IMR-90 (cell line): Measurements from ENCODE around the gene TDRD7. TPM values are rescaled to one million over a fixed set of nuclear protein-coding genes. Genes with fewer than 3 reads are reported as not detected.

Source experiments
- ATAC-seq: fragments of 200-7000 bp; cut with Tn5 transposase; 2 replicates; pipeline ENCODE4 v1.9.1; 2020; ENCODE audit warnings: low read depth, mild to moderate bottlenecking, moderate library complexity
- BruUV-seq: library from RNA; stranded (reverse); fragments of 400-500 nt; replicated peaks from 2 replicates; lab custom pipeline; 2021; lab: Mats Ljungman, UMichigan
- CTCF ChIA-PET: fragments of 300-600 bp; formaldehyde crosslinking; extraction: SDS; loops from one replicate; lab custom pipeline; 2021; ENCODE audit warnings: antibody characterized with exemption; lab: Yijun Ruan, JAX
- POLR2A ChIA-PET: fragments of 300-600 bp; sonication (Branson Sonifier 250); formaldehyde crosslinking; loops from one replicate; lab custom pipeline; 2022; ENCODE audit warnings: antibody characterized with exemption; ENCODE audit not compliant: unreplicated experiment; lab: Charles Lee
- DNase-seq: peaks from one replicate; pipeline ENCODE4 v3.0.0; 2013
- H2AFZ ChIP-seq: replicated peaks from 2 replicates; pipeline ENCODE3; 2013; ENCODE audit warnings: low read length, mild to moderate bottlenecking; ENCODE audit not compliant: poor library complexity
- H2AK5ac ChIP-seq: 2 replicates; pipeline ENCODE4 v1.6.1; 2013; ENCODE audit warnings: low read depth, low read length, inconsistent platforms
- H2AK9ac ChIP-seq: replicated peaks from 2 replicates; pipeline ENCODE3; 2013; ENCODE audit warnings: mild to moderate bottlenecking, low read depth, low read length, moderate library complexity; ENCODE audit not compliant: poor library complexity
- H2BK120ac ChIP-seq: 2 replicates; pipeline ENCODE4 v1.6.1; 2013; ENCODE audit warnings: low read depth, low read length, inconsistent platforms
- H2BK15ac ChIP-seq: 3 replicates; pipeline ENCODE4 v1.6.1; 2013; ENCODE audit warnings: low read depth, low read length, inconsistent platforms
- H2BK20ac ChIP-seq: 2 replicates; pipeline ENCODE4 v1.6.1; 2013; ENCODE audit warnings: low read depth, mild to moderate bottlenecking, inconsistent platforms, low read length, moderate library complexity
- H2BK5ac ChIP-seq: 2 replicates; pipeline ENCODE4 v1.6.1; 2013; ENCODE audit warnings: mild to moderate bottlenecking, low read depth, low read length, inconsistent platforms; ENCODE audit not compliant: poor library complexity, severe bottlenecking
- H3K14ac ChIP-seq: replicated peaks from 2 replicates; pipeline ENCODE4 v1.6.1; 2013; ENCODE audit warnings: low read depth, low read length, inconsistent platforms
- H3K18ac ChIP-seq: 2 replicates; pipeline ENCODE4 v1.6.1; 2013; ENCODE audit warnings: low read depth, low read length, control low read depth
- H3K23ac ChIP-seq: 2 replicates; pipeline ENCODE4 v1.6.1; 2013; ENCODE audit warnings: low read depth, low read length, inconsistent platforms
- H3K27ac ChIP-seq: 2 replicates; pipeline ENCODE4 v1.5.1; 2013; ENCODE audit warnings: mild to moderate bottlenecking, control low read depth, low read length; ENCODE audit not compliant: insufficient read depth
- H3K27me3 ChIP-seq: 2 replicates; pipeline ENCODE4 v1.6.1; 2013; ENCODE audit warnings: low read length; ENCODE audit not compliant: control insufficient read depth, insufficient read depth
- H3K36me3 ChIP-seq: 2 replicates; pipeline ENCODE4 v1.6.1; 2013; ENCODE audit warnings: low read length, mixed read lengths; ENCODE audit not compliant: control insufficient read depth, insufficient read depth
- H3K4ac ChIP-seq: 2 replicates; pipeline ENCODE4 v1.6.1; 2013; ENCODE audit warnings: low read depth, low read length, inconsistent platforms
- H3K4me1 ChIP-seq: 2 replicates; pipeline ENCODE4 v1.6.1; 2013; ENCODE audit warnings: low read length, mixed read lengths; ENCODE audit not compliant: control insufficient read depth, insufficient read depth
- H3K4me2 ChIP-seq: 2 replicates; pipeline ENCODE4 v1.6.1; 2013; ENCODE audit warnings: low read depth, mild to moderate bottlenecking, control low read depth, low read length, moderate library complexity
- H3K4me3 ChIP-seq: 2 replicates; pipeline ENCODE4 v1.5.1; 2013; ENCODE audit warnings: low read depth, mild to moderate bottlenecking, control low read depth, low read length, moderate library complexity; ENCODE audit not compliant: insufficient read depth
- H3K56ac ChIP-seq: 2 replicates; pipeline ENCODE4 v1.6.1; 2013; ENCODE audit warnings: low read length, inconsistent platforms; ENCODE audit not compliant: insufficient read depth; ENCODE audit errors: extremely low read depth
- H3K79me1 ChIP-seq, 2 experiments: 2 replicates each; pipeline ENCODE4 v1.6.1; 2013; ENCODE audit warnings: low read length in 2 of 2, inconsistent platforms in 1 of 2, low read depth in 1 of 2
- H3K9ac ChIP-seq: 2 replicates; pipeline ENCODE4 v1.6.1; 2013; ENCODE audit warnings: low read depth, low read length, control low read depth
- H3K9me1 ChIP-seq: 2 replicates; pipeline ENCODE4 v1.6.1; 2013; ENCODE audit warnings: low read length, inconsistent platforms; ENCODE audit not compliant: insufficient read depth
- H3K9me3 ChIP-seq: 2 replicates; pipeline ENCODE4 v1.6.1; 2013; ENCODE audit warnings: low read length; ENCODE audit not compliant: control insufficient read depth, insufficient read depth
- H4K20me1 ChIP-seq: 2 replicates; pipeline ENCODE4 v1.6.1; 2013; ENCODE audit warnings: low read length, inconsistent platforms; ENCODE audit not compliant: insufficient read depth
- H4K5ac ChIP-seq: 2 replicates; pipeline ENCODE4 v1.6.1; 2013; ENCODE audit warnings: mild to moderate bottlenecking, low read depth, low read length, control low read depth
- H4K8ac ChIP-seq, 2 experiments: 2 replicates each; pipeline ENCODE4 v1.6.1; 2013; ENCODE audit warnings: low read depth in 2 of 2, low read length in 2 of 2, control low read depth in 1 of 2, inconsistent platforms in 1 of 2
- H4K91ac ChIP-seq: 2 replicates; pipeline ENCODE4 v1.6.1; 2013; ENCODE audit warnings: low read depth, low read length, inconsistent platforms; ENCODE audit not compliant: insufficient read depth
- MAZ ChIP-seq: IDR thresholded peaks from 2 replicates; pipeline ENCODE4 v1.6.1; 2012; ENCODE audit warnings: low read depth, mild to moderate bottlenecking, low read length, improper control_type of control experiment, moderate library complexity, borderline replicate concordance
- NFE2L2 ChIP-seq: fragments of 150-350 bp; IDR thresholded peaks from 2 replicates; pipeline ENCODE4 v1.6.1; 2016; ENCODE audit warnings: low read depth, mild to moderate bottlenecking, low read length
- SMC3 ChIP-seq: fragments of 150-350 bp; IDR thresholded peaks from 2 replicates; pipeline ENCODE4 v1.6.1; 2016; ENCODE audit warnings: low read depth, mild to moderate bottlenecking, antibody characterized with exemption, low read length, moderate library complexity
- WGBS, 2 experiments: methylation state at CpG; one replicate each; pipeline versions ENCODE4 v1.1.5 to v1.1.7; 2013; ENCODE audit warnings: missing lambda C conversion rate in 2 of 2; ENCODE audit not compliant: insufficient read length in 1 of 2; ENCODE audit errors: extremely low coverage in 2 of 2; 5-methylcytosine and 5-hydroxymethylcytosine counted together
- dilution Hi-C: fragments of 300-500 bp; cut with HindIII; formaldehyde crosslinking; loops from one replicate; pipeline ENCODE4 v1.14.3; 2018; ENCODE audit warnings: low sequenced_read_pairs; ENCODE audit not compliant: unreplicated experiment
- in situ Hi-C: fragments of 300-500 bp; cut with MboI; formaldehyde crosslinking; loops from 3 replicates; pipeline ENCODE4 v1.14.3; 2019; ENCODE audit warnings: low sequenced_read_pairs, inconsistent platforms, mixed read lengths
- intact Hi-C: fragments of 100-400 bp; cut with micrococcal nuclease; formaldehyde crosslinking; loops from 2 replicates; pipeline ENCODE4 v1.10.0; 2022
- polyA plus RNA-seq, 3 experiments: library from polyadenylated mRNA; depleted of rRNA; stranded (reverse); fragments of >200 nt; gene quantifications; 2 replicates each; pipeline ENCODE4 v1.2.3, GENCODE V29; 2012; ENCODE audit warnings: low replicate concordance in 1 of 3
- total RNA-seq: library from RNA; depleted of rRNA; stranded (reverse); fragments of >200 nt; gene quantifications from 2 replicates; pipeline ENCODE4 v1.2.3, GENCODE V29; 2012

The TDRD7 gene
- total and polyA plus RNA-seq, 2 of the 4 experiments (the other 2 are of a cell fraction) = 4.4 to 9.7 TPM

DNA sequence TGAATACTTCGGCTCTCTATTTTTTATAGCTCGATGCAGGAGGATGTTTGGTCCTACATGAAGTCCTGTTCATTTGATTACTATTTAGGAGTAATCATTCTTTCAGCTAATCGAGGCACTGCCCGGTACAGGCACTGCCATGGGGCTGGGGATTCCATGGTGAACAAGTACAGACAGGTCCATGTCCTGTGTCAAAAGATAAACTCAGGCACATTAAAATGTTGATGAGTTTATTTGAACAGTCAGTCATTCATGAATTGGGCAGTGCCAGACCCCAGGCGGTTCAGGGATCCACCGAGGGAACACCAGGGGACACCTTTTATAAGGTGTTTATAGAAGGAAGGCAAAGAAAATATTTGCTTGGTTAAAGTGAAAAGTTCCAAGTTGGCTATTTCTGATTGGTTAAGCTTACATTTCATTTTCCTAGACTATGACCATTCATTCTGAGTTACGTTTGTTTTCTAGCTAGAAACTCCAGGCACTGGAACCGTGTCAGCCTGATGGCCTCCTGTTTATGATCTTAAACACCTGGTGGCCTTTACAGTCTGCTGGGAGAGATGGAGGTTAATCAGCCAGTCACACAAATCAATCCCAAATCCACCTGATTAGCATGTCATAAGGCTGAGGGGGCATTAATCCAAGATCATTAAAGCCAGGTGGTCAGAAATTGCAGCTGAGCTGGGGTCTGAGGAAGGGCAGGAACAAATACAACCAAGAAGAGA is 47.0 kb upstream of the TDRD7 start:
- 100% methylated on average over 2 of the region's 8 CpGs; no CpG with 5 or more reads in 1 of the 2 experiments for WGBS, 2 experiments
- H3K4ac ChIP-seq = no peak overlapping the region
- no peak overlapping the region for H4K91ac ChIP-seq
- no peak overlapping the region for H2BK5ac ChIP-seq
- no peak overlapping the region for H3K18ac ChIP-seq
- H3K9me1 ChIP-seq = no peaks in the 10 kb centered on the region
- DNase-seq (no peak), ATAC-seq (no peak)
- H3K27ac ChIP-seq = no peak overlapping the region
- H3K14ac ChIP-seq = no peak overlapping the region
- H3K36me3 ChIP-seq = no peaks in the 10 kb centered on the region
- no peak overlapping the region for H3K4me3 ChIP-seq
- H4K8ac ChIP-seq = no peak overlapping the region
- H3K79me1 ChIP-seq = no peaks in the 10 kb centered on the region
- intact Hi-C loops = no loop called here
- no TSS peak for BruUV-seq
- no peaks in the 10 kb centered on the region for H3K9me3 ChIP-seq
- TF ChIP-seq NFE2L2 (no peak), SMC3 (no peak), MAZ (no peak)
- CTCF ChIA-PET = no interaction called here
- no peak overlapping the region for H3K56ac ChIP-seq
- no peak overlapping the region for H2BK20ac ChIP-seq
- no peak overlapping the region for H2BK15ac ChIP-seq
- in situ Hi-C loops = no loop called here
- no peak overlapping the region for H3K4me2 ChIP-seq
- H4K5ac ChIP-seq = no peak overlapping the region
- H3K27me3 ChIP-seq = no peaks in the 10 kb centered on the region
- H2AK9ac ChIP-seq = no peak overlapping the region
- POLR2A ChIA-PET = interaction anchor here (0.5 kb wide), 1 partner anchor 351 kb away, joined by 4 read pairs; no protein-coding TSS in a partner anchor
- dilution Hi-C loops = no loop called here
- no peak overlapping the region for H3K9ac ChIP-seq
- no peak overlapping the region for H2BK120ac ChIP-seq
- no peak overlapping the region for H3K23ac ChIP-seq
- no peaks in the 10 kb centered on the region for H4K20me1 ChIP-seq
- H3K4me1 ChIP-seq = no peaks in the 10 kb centered on the region
- H2AK5ac ChIP-seq = no peak overlapping the region
- no peak overlapping the region for H2AFZ ChIP-seq
